ENCODE measurements around the gene VWA8. TPM values are rescaled to one million over a fixed set of nuclear protein-coding genes. Genes with fewer than 3 reads are reported as not detected.
"Not testable (repeated sequence)": the region's sequence is repeated elsewhere in the genome, so short reads cannot be mapped to it uniquely, and the experiment has no call there.

Gene VWA8
- total RNA-seq, 1 experiment from 2014 or later, result 8.4 TPM

- not testable (repeated sequence) for DNase-seq (ENCODE audit: low read depth)
Observed at GRCh38 chr13:41617633-41618032, 343.3 kb downstream of the VWA8 start.

DNA sequence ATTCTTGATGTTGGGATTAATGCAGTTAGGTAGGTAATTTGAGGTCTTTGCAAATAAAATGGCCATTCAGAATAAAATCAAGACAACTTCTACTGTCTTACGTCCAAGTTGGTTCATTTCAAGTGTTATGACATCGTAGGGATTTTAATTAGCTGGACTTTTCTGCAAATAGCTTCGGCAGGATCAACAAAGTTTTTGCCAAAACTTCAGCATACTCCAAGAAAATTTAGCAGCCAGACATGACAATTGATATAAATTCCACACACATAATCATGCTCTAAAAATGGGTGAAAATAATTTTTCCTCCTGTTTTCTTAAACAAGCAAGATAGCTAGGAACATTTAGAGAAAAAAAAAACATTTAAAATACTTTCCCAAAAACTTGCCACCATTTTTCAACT is 344.8 kb downstream of the VWA8 start:
- DNase-seq (ENCODE audit: low read depth), result no peak

DNA sequence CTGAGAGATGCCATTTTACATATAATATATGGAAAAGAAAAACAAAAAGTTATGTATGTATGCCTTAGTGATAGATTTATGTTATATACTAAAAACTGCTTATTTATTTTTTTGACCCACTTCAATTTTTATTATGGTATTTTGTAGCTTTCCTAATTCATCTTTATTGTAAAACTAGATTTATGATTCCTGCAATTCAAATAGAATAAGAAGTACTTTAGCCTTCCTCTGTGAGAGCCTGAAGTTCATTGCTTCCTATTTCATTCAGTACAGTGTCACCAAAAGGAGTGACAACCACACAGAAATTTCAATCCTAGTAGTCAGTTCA is 345.4 kb downstream of the VWA8 start:
- DNase-seq (ENCODE audit: low read depth), result no peak

- no peak for DNase-seq (ENCODE audit: low read depth)
Observed at GRCh38 chr13:41614671-41615527, 346.0 kb downstream of the VWA8 start.

- peak; percentile 80 for DNase-seq (ENCODE audit: low read depth)
Observed at GRCh38 chr13:41613984-41614661, 346.8 kb downstream of the VWA8 start.

GRCh38 chr13:41613471-41613870 is 347.4 kb downstream of the VWA8 start:
- no peak for DNase-seq (ENCODE audit: low read depth)

DNA sequence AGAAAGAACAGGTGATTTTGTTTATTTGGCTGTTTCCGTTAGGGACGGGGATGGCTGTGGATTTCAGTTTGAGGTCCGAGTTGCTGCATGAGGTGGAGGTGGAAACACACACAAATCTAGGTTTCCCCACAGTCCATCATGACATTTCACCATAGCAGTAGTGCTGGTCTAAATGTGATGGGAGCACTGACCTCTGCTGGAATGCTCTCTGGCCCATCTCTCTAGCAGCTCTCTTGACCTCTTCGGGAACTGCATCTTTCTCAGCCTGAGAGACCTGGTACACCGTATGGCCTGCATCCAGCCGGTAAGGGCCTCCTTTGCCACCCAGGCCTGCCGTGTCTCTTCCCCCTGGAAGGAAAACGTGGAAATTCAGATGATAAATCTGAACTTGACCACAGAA is 349.5 kb downstream of the VWA8 start:
- no peak for DNase-seq (ENCODE audit: low read depth)

DNA sequence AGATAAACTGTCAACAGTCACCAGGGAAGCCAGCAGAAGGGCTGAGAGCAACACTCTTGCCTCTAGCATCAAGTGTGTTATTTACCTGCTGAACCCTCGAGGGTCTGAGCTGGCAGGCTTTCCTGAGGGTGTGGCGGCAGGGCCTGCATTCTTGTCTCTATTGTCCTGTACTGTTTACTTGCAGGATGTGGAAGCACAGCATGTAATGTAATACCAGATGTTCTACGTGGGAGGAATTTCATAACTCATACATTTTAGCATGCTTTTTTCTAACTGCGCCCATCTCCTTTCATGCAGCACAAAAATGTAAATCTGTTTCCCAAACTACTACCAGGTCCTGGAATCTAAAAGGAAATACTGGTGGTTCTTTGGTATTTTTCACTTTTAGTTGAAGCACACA is 350.5 kb downstream of the VWA8 start:
- DNase-seq (ENCODE audit: low read depth), result peak; percentile 68

DNA sequence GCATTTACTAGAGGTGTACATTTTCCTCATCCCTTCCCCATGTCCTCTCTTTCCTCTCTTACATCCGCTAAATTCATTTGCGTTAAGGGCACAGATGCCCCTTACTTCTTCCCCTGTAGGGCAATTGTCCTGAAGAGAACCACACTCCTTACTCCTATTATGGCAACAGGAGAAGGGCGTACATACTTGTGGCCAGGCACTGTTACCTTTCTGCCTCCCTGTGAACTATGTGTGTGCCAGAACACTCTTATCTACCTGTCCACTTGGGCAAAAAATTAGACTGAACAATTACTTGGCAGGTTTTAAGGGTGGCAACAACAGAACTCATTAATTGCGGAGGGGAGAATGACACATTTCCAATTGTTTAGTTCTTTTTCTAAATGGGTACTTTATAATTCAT is 351.1 kb downstream of the VWA8 start:
- no peak for DNase-seq (ENCODE audit: low read depth)

DNA sequence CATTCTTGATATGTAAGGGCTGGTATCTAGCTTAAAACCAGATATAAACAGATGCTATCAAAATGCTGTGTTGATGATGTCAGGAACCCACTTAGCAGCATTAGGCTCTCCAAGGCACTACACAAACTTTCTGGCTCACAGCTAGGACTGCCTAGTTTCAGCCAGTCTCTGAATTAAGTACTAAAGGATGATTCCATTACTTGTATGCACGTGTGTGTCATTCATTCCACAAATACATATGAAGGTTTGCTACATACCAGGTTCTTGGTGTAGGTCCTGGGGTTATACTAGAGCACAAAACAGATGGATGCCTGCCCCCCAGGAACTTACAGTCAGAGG is 352.1 kb downstream of the VWA8 start:
- DNase-seq (ENCODE audit: low read depth), result no peak

GRCh38 chr13:41608111-41608838 is 352.6 kb downstream of the VWA8 start:
- DNase-seq (ENCODE audit: low read depth), result no peak

DNA sequence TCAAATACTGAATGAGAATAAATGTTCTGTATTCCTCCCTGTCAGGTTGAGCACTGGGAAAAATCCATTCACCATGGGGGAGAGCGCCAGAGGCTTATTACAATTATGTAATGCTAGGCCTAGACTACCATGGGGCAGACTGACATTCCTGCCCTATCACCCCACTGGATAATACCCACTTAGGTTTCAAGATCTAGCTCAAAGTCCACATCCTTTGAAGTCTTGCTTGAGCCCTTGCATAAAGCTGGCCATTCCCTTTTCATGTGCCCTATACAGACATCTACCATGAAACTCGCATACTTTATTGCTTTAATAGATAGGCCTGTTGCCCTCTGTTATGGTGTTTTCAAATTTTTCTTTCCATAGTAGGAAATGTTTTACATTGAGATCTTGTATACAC is 354.3 kb downstream of the VWA8 start:
- no peak for DNase-seq (ENCODE audit: low read depth)

- DNase-seq (ENCODE audit: low read depth), result no peak
Observed at GRCh38 chr13:41605319-41606285, 355.3 kb downstream of the VWA8 start.

GRCh38 chr13:41603917-41604316 is 357.0 kb downstream of the VWA8 start:
- DNase-seq (ENCODE audit: low read depth), result peak; percentile 81

- peak; percentile 86 for DNase-seq (ENCODE audit: low read depth)
Observed at GRCh38 chr13:41601718-41602445, 359.0 kb downstream of the VWA8 start.

DNA sequence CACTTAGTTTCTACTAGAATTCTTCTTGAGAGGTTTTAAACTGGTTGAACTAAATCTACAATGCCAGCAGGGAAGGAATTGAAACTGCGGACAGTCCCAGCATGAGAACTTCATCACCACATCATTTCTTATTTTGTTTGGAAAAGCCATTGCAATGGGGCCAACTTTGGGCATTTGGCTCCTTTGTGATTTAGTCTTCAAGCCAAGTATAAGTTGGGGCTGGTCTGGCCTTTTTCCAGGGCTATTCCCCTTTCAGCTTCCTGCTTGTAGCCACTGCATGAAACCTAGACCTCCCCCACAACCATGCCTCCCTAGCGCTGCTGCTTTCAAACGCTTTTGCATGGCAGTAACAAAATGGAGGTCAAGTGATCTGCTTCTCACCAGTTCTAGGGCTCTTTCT is 361.3 kb downstream of the VWA8 start:
- no peak for DNase-seq (ENCODE audit: low read depth)

- no peak for DNase-seq (ENCODE audit: low read depth)
Observed at GRCh38 chr13:41597348-41598041, 363.4 kb downstream of the VWA8 start.

DNA sequence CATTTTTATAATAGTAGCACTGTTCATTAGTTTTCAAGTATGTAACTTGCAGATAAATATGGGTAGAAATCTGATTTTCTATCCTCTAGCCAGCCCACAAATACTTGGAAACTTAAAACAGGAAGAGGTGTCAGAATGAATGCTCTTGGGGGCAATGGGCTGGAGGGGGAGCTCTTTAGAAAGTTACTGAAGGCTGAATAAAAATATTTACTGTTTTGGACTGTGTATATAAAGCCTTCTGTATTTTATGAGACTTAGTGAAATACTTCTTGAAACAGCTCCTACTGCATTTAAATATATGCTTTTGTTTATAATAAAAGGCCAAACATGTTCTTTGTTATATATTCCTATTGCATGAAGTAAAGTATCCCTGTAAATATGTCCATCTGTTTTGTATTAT is 364.7 kb downstream of the VWA8 start:
- no peak for DNase-seq (ENCODE audit: low read depth)

DNA sequence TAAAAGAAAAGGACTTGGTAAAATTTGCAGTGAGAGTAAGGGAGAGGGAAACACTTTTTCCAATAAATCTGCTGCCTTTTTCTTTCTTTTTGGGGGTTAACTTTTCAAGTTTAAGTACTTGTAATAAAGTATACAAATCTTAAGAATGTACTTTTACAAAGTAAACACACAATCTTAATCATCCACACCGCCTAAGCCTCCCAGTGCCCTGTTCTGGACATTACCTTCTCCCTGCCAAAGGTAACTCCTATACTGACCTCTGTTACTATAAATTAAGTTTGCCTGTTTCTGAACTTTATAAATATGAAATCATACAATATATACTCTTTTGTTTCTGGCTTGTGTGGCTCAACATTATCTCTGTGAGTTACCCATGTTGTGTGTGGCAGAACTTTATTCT is 365.6 kb downstream of the VWA8 start:
- DNase-seq (ENCODE audit: low read depth), result no peak

- DNase-seq (ENCODE audit: low read depth), result no peak
Observed at GRCh38 chr13:41590643-41591042, 370.3 kb downstream of the VWA8 start.

Data from LHCN-M2 (cell line).